ENCODE results near the gene FAM3B.

GRCh38 chr21:41337515-41337914 lies 20.9 kb downstream of the FAM3B start:
- TF ChIP-seq EZH2 (IDR thresholded peaks at IDR 0.05; ENCODE audit: insufficient read depth, poor library complexity, severe bottlenecking) (no peak), EZH2phosphoT487 (IDR thresholded peaks at IDR 0.05; ENCODE audit: insufficient read depth, low read depth) (no peak)

Measured in GM23248 (cell line).